Mesenchymal stem cell (in vitro differentiated cells and primary cell): ENCODE results near the gene CENPW.
A peak's percentile ranks its signal among the peaks of the same experiment; 100 is the strongest.

Source experiments
- DNase-seq: peaks from one replicate; pipeline ENCODE4 v3.0.0-alpha.2; 2013
- H2AFZ ChIP-seq: one replicate; pipeline ENCODE4 v1.6.1; 2013; ENCODE audit warnings: low read depth, mild to moderate bottlenecking, control low read depth, inconsistent platforms, low read length, moderate library complexity
- H2AK5ac ChIP-seq: 2 replicates; pipeline ENCODE4 v1.6.1; 2013; ENCODE audit warnings: low read length, moderate library complexity, mild to moderate bottlenecking, inconsistent platforms; ENCODE audit not compliant: severe bottlenecking
- H2BK120ac ChIP-seq: one replicate; pipeline ENCODE4 v1.6.1; 2013; ENCODE audit warnings: low read depth, mild to moderate bottlenecking, inconsistent platforms, low read length, moderate library complexity
- H2BK12ac ChIP-seq, 2 experiments: one replicate each; pipeline ENCODE4 v1.6.1; 2013; ENCODE audit warnings: inconsistent platforms in 2 of 2, low read length in 2 of 2, mild to moderate bottlenecking in 2 of 2, moderate library complexity in 2 of 2, control low read depth in 1 of 2
- H2BK15ac ChIP-seq: one replicate; pipeline ENCODE4 v1.6.1; 2013; ENCODE audit warnings: mild to moderate bottlenecking, low read depth, inconsistent platforms; ENCODE audit not compliant: poor library complexity, severe bottlenecking
- H2BK5ac ChIP-seq: 2 replicates; pipeline ENCODE4 v1.6.1; 2013; ENCODE audit warnings: low read depth, mild to moderate bottlenecking, low read length, control low read depth, inconsistent platforms; ENCODE audit not compliant: poor library complexity, severe bottlenecking
- H3K14ac ChIP-seq, 2 experiments: one replicate each; pipeline ENCODE4 v1.6.1; 2013; ENCODE audit warnings: inconsistent platforms in 2 of 2, low read length in 2 of 2, control low read depth in 1 of 2, mild to moderate bottlenecking in 1 of 2, moderate library complexity in 1 of 2
- H3K18ac ChIP-seq, 2 experiments: one replicate each; pipeline ENCODE4 v1.6.1; 2013; ENCODE audit warnings: inconsistent platforms in 2 of 2, low read length in 2 of 2, control low read depth in 1 of 2, low read depth in 1 of 2, mild to moderate bottlenecking in 1 of 2
- H3K23ac ChIP-seq, 2 experiments: one replicate each; pipeline ENCODE4 v1.6.1; 2013; ENCODE audit warnings: inconsistent platforms in 2 of 2, low read length in 2 of 2, mild to moderate bottlenecking in 2 of 2, moderate library complexity in 2 of 2, control low read depth in 1 of 2
- H3K27ac ChIP-seq: 2 replicates; pipeline ENCODE4 v1.5.1; 2013; ENCODE audit warnings: mild to moderate bottlenecking, moderate library complexity, low read length, control low read depth, inconsistent platforms; ENCODE audit not compliant: poor library complexity, severe bottlenecking
- H3K27me3 ChIP-seq, 2 experiments: 2 replicates each; pipeline versions ENCODE4 v1.6.1 to v1.7.0; 2013; ENCODE audit warnings: low read length in 2 of 2, mild to moderate bottlenecking in 2 of 2, moderate library complexity in 2 of 2, control low read depth in 1 of 2, inconsistent platforms in 1 of 2; ENCODE audit not compliant: control insufficient read depth in 1 of 2, insufficient read depth in 1 of 2
- H3K36me3 ChIP-seq, 2 experiments: 2 replicates each; pipeline versions ENCODE4 v1.6.1 to v1.7.0; 2013; ENCODE audit warnings: low read length in 2 of 2, control low read depth in 1 of 2, inconsistent platforms in 1 of 2, low read depth in 1 of 2, mild to moderate bottlenecking in 1 of 2; ENCODE audit not compliant: insufficient read depth in 2 of 2, control insufficient read depth in 1 of 2
- H3K4ac ChIP-seq, 2 experiments: one replicate each; pipeline ENCODE4 v1.6.1; 2013; ENCODE audit warnings: inconsistent platforms in 2 of 2, low read length in 2 of 2, mild to moderate bottlenecking in 2 of 2, moderate library complexity in 2 of 2, control low read depth in 1 of 2, low read depth in 1 of 2
- H3K4me1 ChIP-seq: 2 replicates; pipeline ENCODE4 v1.6.1; 2013; ENCODE audit warnings: low read depth, low read length, control low read depth; ENCODE audit not compliant: control insufficient read depth, insufficient read depth
- H3K4me2 ChIP-seq: 2 replicates; pipeline ENCODE4 v1.6.1; 2013; ENCODE audit warnings: low read length, mild to moderate bottlenecking, inconsistent platforms; ENCODE audit not compliant: poor library complexity, severe bottlenecking
- H3K4me3 ChIP-seq, 2 experiments: 2 replicates each; pipeline versions ENCODE4 v1.5.1 to v1.7.0; 2013; ENCODE audit warnings: low read length in 2 of 2, mild to moderate bottlenecking in 2 of 2, control low read depth in 1 of 2, low read depth in 1 of 2; ENCODE audit not compliant: insufficient read depth in 1 of 2
- H3K79me1 ChIP-seq: replicated peaks from 2 replicates; pipeline ENCODE4 v1.6.1; 2013; ENCODE audit warnings: mild to moderate bottlenecking, control low read depth, low read length, inconsistent platforms; ENCODE audit not compliant: poor library complexity, severe bottlenecking
- H3K9ac ChIP-seq: 2 replicates; pipeline ENCODE4 v1.7.0; 2013; ENCODE audit warnings: mild to moderate bottlenecking, low read length, moderate library complexity
- H3K9me3 ChIP-seq: 2 replicates; pipeline ENCODE4 v1.7.0; 2013; ENCODE audit warnings: mild to moderate bottlenecking, low read length; ENCODE audit not compliant: control insufficient read depth
- H4K8ac ChIP-seq: one replicate; pipeline ENCODE4 v1.6.1; 2013; ENCODE audit warnings: inconsistent platforms, mild to moderate bottlenecking, low read length, moderate library complexity
- H4K91ac ChIP-seq: one replicate; pipeline ENCODE4 v1.6.1; 2013; ENCODE audit warnings: mild to moderate bottlenecking, low read length, inconsistent platforms
- WGBS: methylation state at CpG from one replicate; pipeline ENCODE4 v1.1.7; 2013; ENCODE audit warnings: mixed read lengths; 5-methylcytosine and 5-hydroxymethylcytosine counted together

The CENPW gene

GRCh38 chr6:126337323-126337722 is 2.6 kb upstream of the CENPW start:
- Histone ChIP-seq H3K9ac (peak overlapping the region; percentile 59), H2BK15ac (no peak overlapping the region), H2AFZ (no peak overlapping the region), H4K91ac (no peak overlapping the region), H2BK120ac (no peak overlapping the region), H3K36me3 (no peaks in the 10 kb centered on the region), H3K27me3 (peaks cover 0 to 4% of the 10 kb centered on the region in 2 experiments), H2AK5ac (no peak overlapping the region), H3K79me1 (peaks cover 7% of the 10 kb centered on the region), H3K27ac (no peak overlapping the region), H3K9me3 (no peaks in the 10 kb centered on the region), H3K18ac (no peak overlapping the region), H3K4ac (no peak overlapping the region), H3K4me3 (no peak overlapping the region), H3K4me2 (no peak overlapping the region), H3K23ac (no peak overlapping the region), H2BK5ac (no peak overlapping the region), H3K4me1 (no peaks in the 10 kb centered on the region), H3K14ac (no peak overlapping the region), H4K8ac (no peak overlapping the region), H2BK12ac (no peak overlapping the region)
- WGBS: 85% methylated on average over 3 of the region's 3 CpGs
- DNase-seq: peak; percentile 78

DNA sequence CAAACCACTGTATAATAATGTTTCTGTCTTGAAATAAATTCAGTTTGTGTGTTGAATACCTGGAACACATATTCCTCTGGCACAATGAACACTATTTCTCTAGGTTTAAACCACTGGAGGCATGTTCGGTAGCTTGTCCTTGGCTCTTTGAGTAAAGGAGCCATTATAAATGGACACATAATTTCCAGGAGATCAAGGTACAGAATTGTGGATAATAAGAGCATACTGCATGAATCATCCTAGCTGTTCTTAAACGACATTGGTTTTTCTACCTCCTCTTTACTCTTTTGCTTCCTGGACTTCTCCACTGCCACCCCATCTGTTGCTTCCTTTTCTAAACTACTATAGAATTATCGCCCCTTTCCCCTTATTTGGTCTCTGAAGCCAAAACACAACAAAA is 1.2 kb downstream of the CENPW start:
- Histone ChIP-seq H3K9me3 (no peaks in the 10 kb centered on the region), H4K8ac (no peak overlapping the region), H3K9ac (peak overlapping the region; percentile 86), H3K4me3 (peak overlapping the region in 1 of 2 experiments; percentile 99), H2BK5ac (no peak overlapping the region), H3K4me1 (no peaks in the 10 kb centered on the region), H3K36me3 (no peaks in the 10 kb centered on the region), H2BK15ac (no peak overlapping the region), H3K4ac (no peak overlapping the region), H3K23ac (no peak overlapping the region), H3K27me3 (peaks cover 0 to 4% of the 10 kb centered on the region in 2 experiments), H2BK120ac (no peak overlapping the region), H3K18ac (no peak overlapping the region), H2AFZ (no peak overlapping the region), H3K27ac (no peak overlapping the region), H3K14ac (no peak overlapping the region), H4K91ac (no peak overlapping the region), H2AK5ac (no peak overlapping the region), H3K4me2 (no peak overlapping the region), H2BK12ac (no peak overlapping the region), H3K79me1 (peaks cover 13% of the 10 kb centered on the region)
- WGBS: 72% methylated on average over 3 of the region's 3 CpGs
- DNase-seq: peak; percentile 1

DNA sequence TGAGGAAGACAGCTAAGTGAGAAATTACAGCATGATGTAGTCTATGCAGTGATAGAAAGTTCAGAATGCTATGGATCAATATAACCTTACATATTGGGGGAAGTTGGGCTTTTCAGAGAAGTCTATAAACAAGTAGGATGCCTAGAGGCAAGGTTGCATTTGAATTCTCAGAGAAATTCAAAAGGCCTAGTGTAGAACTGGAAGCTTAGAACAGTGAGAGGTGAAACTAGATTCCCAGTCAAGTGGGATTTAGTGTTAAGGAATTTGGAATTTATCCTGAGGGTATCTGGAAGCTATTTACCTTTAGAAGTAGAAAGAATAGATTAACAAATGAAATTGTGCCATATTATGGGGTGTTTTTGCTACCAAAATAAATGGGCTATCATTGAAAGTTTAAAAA is 4.3 kb downstream of the CENPW start:
- no peak for DNase-seq
- Histone ChIP-seq H3K23ac (no peak overlapping the region), H3K27me3 (no peaks in the 10 kb centered on the region), H3K9ac (no peak overlapping the region), H3K4ac (no peak overlapping the region), H3K4me1 (no peaks in the 10 kb centered on the region), H3K14ac (no peak overlapping the region), H2AK5ac (no peak overlapping the region), H3K4me2 (no peak overlapping the region), H3K18ac (no peak overlapping the region), H4K8ac (no peak overlapping the region), H3K36me3 (no peaks in the 10 kb centered on the region), H4K91ac (no peak overlapping the region), H3K79me1 (peaks cover 13% of the 10 kb centered on the region), H3K9me3 (no peaks in the 10 kb centered on the region), H3K4me3 (no peak overlapping the region), H2BK15ac (no peak overlapping the region), H2BK12ac (no peak overlapping the region), H2BK120ac (no peak overlapping the region), H2BK5ac (no peak overlapping the region), H2AFZ (no peak overlapping the region), H3K27ac (no peak overlapping the region)

DNA sequence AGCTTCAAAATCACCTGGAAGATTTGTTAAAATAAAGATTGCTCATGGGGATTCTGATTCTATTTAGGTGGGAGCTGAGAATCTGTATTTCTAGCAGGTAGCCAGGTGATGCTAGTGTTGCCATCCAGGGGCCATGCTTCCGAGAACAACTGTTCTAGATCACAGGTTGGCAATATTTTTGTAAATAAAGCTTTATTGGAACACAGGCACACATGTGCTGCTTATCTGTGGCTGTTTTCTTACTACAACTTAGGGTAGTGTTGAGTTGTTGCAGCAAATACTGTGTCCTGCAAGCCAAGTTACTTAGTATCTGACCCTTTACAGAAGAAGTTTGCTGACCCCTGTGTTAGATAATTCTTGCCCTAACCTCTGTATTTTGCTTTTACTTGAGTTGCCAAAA is 12.0 kb downstream of the CENPW start:
- Histone ChIP-seq H3K79me1 (no peaks in the 10 kb centered on the region), H2BK120ac (no peak overlapping the region), H3K4me1 (no peaks in the 10 kb centered on the region), H3K27me3 (no peaks in the 10 kb centered on the region), H3K9ac (no peak overlapping the region), H2BK5ac (no peak overlapping the region), H3K18ac (no peak overlapping the region), H2BK15ac (no peak overlapping the region), H2BK12ac (no peak overlapping the region), H3K9me3 (peaks cover 6% of the 10 kb centered on the region), H3K4me3 (no peak overlapping the region), H3K36me3 (no peaks in the 10 kb centered on the region), H3K14ac (no peak overlapping the region), H3K27ac (no peak overlapping the region), H4K8ac (no peak overlapping the region), H2AFZ (no peak overlapping the region), H4K91ac (no peak overlapping the region), H3K4me2 (no peak overlapping the region), H2AK5ac (no peak overlapping the region), H3K4ac (no peak overlapping the region), H3K23ac (no peak overlapping the region)
- WGBS: 100% methylated on average over 1 of the region's 1 CpG
- DNase-seq: no peak
